Measurements from ENCODE around the gene ISCA2. TPM values are rescaled to one million over a fixed set of nuclear protein-coding genes. Genes with fewer than 3 reads are reported as not detected.
"Not testable (repeated sequence)": the region's sequence is repeated elsewhere in the genome, so short reads cannot be mapped to it uniquely, and the experiment has no call there.

ISCA2 gene, protein sequence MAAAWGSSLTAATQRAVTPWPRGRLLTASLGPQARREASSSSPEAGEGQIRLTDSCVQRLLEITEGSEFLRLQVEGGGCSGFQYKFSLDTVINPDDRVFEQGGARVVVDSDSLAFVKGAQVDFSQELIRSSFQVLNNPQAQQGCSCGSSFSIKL
- total RNA-seq = 14.8 and 24.6 TPM in 2 replicates

DNA sequence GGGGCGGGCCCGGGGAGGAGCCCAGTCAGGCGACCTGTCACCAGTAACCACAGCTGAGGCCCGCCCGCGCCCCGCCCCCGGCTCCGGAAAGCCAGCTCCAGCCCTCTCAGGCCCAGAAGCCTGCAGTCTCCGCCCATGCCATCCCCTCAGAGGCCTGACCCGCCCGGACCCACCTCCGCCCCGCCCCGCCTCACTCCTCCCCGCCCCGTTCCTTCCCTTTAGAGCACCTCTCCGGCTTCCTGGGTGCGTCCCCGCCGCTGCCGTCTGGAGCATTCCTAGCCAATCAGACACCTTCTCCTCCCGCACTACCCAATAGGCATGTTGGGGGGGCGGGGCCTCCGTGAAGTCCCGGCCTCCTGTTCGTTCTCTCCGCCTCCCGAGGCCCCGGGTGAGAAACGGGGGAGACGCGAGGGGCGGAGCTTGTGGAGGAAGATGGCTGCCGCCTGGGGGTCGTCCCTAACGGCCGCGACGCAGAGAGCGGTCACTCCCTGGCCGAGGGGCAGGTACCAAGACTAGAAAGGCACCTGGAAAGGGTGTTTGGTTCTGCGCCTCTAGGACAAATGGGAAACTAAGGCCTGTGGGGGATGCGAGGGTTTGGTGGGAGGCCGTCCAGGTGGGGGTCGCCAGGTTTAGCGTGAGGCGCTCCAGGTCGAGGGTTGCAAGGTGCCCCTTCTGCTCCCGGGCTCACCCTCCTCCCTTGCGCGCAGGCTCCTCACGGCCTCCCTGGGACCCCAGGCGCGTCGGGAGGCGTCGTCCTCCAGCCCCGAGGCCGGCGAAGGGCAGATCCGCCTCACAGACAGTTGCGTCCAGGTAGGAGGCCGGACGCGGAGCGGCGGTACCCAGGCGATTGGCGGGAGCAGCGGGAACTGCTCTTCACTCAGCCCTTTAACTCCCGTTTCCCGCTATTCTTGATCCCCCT is at the start of gene ISCA2:
TSS of gene ISCA2 (plus strand) at position 423 of the 919 bp plus-strand sequence. CDS start at position 433, 10 bp downstream.
- TF ChIP-seq, protein P1, sequence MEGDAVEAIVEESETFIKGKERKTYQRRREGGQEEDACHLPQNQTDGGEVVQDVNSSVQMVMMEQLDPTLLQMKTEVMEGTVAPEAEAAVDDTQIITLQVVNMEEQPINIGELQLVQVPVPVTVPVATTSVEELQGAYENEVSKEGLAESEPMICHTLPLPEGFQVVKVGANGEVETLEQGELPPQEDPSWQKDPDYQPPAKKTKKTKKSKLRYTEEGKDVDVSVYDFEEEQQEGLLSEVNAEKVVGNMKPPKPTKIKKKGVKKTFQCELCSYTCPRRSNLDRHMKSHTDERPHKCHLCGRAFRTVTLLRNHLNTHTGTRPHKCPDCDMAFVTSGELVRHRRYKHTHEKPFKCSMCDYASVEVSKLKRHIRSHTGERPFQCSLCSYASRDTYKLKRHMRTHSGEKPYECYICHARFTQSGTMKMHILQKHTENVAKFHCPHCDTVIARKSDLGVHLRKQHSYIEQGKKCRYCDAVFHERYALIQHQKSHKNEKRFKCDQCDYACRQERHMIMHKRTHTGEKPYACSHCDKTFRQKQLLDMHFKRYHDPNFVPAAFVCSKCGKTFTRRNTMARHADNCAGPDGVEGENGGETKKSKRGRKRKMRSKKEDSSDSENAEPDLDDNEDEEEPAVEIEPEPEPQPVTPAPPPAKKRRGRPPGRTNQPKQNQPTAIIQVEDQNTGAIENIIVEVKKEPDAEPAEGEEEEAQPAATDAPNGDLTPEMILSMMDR (IDR thresholded peaks at IDR 0.05; ENCODE audit: insufficient read depth, low read depth, low read length) = no peak
- peak; percentile 100 for DNase-seq (ENCODE audit: low read depth)
- peak within 1 kb of the TSS; percentile 94 for H3K4me3 ChIP-seq (ENCODE audit: low read depth, low read length)

DNA sequence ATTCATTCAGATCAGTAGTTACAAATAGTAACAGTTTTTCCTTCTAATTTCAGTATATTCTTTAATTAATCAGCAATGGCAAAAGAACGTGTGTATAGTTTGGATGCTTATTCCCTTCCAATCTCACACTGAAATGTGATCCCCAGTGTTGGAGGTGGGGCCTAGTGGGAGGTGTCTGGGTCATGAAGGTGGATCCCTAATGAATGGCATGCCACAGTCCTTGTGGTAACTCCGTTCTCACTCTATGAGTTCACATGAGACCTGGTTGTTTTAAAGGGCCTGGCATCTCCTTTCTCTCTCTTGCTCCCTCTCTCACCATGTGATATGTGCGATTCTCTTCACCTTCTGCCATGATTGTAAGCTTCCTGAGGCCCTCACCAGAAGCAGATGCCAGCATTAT is 48.7 kb upstream of the ISCA2 start:
- DNase-seq (ENCODE audit: low read depth) = no peak
- H3K4me3 ChIP-seq (ENCODE audit: low read depth, low read length) = no peak overlapping the region
- TF ChIP-seq, protein P1 (IDR thresholded peaks at IDR 0.05; ENCODE audit: insufficient read depth, low read depth, low read length) = no peak

DNA sequence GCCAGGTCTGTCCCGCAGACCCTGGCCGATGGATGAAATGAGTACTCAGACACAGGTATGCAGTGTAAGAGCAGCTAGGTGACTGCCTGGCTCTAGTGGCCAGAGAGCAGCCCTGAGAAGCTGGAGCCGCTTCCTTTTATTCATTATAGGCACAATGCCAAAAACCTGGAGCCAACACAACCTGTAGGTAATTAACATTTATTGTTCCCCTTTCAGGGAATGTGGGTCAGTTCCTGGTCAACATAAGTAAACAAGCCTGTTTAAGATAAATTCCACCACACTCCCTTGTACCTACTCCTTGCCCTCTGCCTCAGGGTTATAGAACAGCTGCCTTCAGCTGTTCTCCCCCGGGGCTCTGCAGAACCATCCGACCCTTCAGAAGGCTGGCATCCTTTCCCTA is 39.2 kb upstream of the ISCA2 start:
- H3K4me3 ChIP-seq (ENCODE audit: low read depth, low read length); DNase-seq (ENCODE audit: low read depth): not testable (repeated sequence)

- H3K4me3 ChIP-seq (ENCODE audit: low read depth, low read length) = no peak overlapping the region
- no peak for DNase-seq (ENCODE audit: low read depth)
- TF ChIP-seq, protein P1 (IDR thresholded peaks at IDR 0.05; ENCODE audit: insufficient read depth, low read depth, low read length) = no peak
These were observed 36.6 kb upstream of the ISCA2 start for GRCh38 chr14:74456684-74457564.

DNA sequence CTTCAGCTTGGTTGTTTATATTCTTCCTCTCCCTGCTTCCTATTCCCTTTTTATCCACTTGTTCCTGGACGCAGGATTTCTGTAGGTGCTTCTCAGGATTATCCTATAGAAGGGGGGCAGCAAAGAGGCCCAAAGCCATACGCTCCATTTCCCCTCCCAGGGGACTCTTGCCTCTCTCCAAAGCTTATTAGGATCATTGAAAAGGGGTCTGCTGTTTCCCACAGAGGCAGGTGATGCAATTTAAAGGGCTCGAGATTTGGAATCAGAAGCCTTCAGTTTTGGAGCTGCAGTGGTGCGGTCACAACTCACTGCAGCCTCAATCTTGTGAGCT is 36.0 kb upstream of the ISCA2 start:
- no peak overlapping the region for H3K4me3 ChIP-seq (ENCODE audit: low read depth, low read length)
- no peak for DNase-seq (ENCODE audit: low read depth)
- TF ChIP-seq, protein P1 (IDR thresholded peaks at IDR 0.05; ENCODE audit: insufficient read depth, low read depth, low read length) = no peak

- TF ChIP-seq, protein P1 (IDR thresholded peaks at IDR 0.05; ENCODE audit: insufficient read depth, low read depth, low read length) = peak; percentile 77
- DNase-seq (ENCODE audit: low read depth) = peak; percentile 46
- H3K4me3 ChIP-seq (ENCODE audit: low read depth, low read length) = no peak overlapping the region
These were observed 34.1 kb upstream of the ISCA2 start for GRCh38 chr14:74459289-74459946.

All from fibroblast of villous mesenchyme (primary cell).